Activated B cell treated with CpG ODN at 0.5 μM for 24 hours (primary cell): ENCODE measurements around the gene SYNPO2. TPM values are rescaled to one million over a fixed set of nuclear protein-coding genes. Genes with fewer than 3 reads are reported as not detected.
"Not testable (repeated sequence)": the region's sequence is repeated elsewhere in the genome, so short reads cannot be mapped to it uniquely, and the experiment has no call there.

Experiments
- ATAC-seq: fragments of 200-7000 bp; cut with Tn5 transposase; one replicate; pipeline ENCODE4 v1.10.0; 2021; ENCODE audit warnings: low read depth, mild to moderate bottlenecking, moderate library complexity
- CTCF ChIA-PET: fragments of 350-600 bp; sonication (Branson Sonifier 250); formaldehyde crosslinking; loops from one replicate; lab custom pipeline; 2021; ENCODE audit warnings: antibody characterized with exemption; lab: Charles Lee
- POLR2A ChIA-PET: fragments of 350-600 bp; sonication (Branson Sonifier 250); formaldehyde crosslinking; loops from one replicate; lab custom pipeline; 2021; ENCODE audit warnings: antibody characterized with exemption; lab: Charles Lee
- DNase-seq: peaks from one replicate; pipeline ENCODE4 v3.0.0; 2022
- H3K27ac Mint-ChIP-seq: one replicate; pipeline ENCODE4 v1.8.0; 2020; ENCODE audit warnings: mixed read lengths
- H3K27me3 Mint-ChIP-seq: one replicate; pipeline ENCODE4 v1.8.0; 2021; ENCODE audit warnings: mixed read lengths
- H3K36me3 Mint-ChIP-seq: one replicate; pipeline ENCODE4 v1.8.0; 2021; ENCODE audit warnings: low read depth, mixed read lengths
- H3K4me1 Mint-ChIP-seq: one replicate; pipeline ENCODE4 v1.8.0; 2021; ENCODE audit warnings: mixed read lengths
- H3K4me3 Mint-ChIP-seq: one replicate; pipeline ENCODE4 v1.8.0; 2020; ENCODE audit warnings: mild to moderate bottlenecking, mixed read lengths
- H3K9me3 Mint-ChIP-seq: one replicate; pipeline ENCODE4 v1.8.0; 2020; ENCODE audit warnings: mixed read lengths
- CTCF ChIP-seq: fragments of 200-600 bp; IDR thresholded peaks from one replicate; pipeline ENCODE4 v1.8.0; 2022; ENCODE audit warnings: antibody characterized with exemption, mild to moderate bottlenecking
- intact Hi-C: fragments of 100-400 bp; cut with micrococcal nuclease; formaldehyde crosslinking; loops from one replicate; pipeline ENCODE4 v1.15.1; 2024
- total RNA-seq: library from RNA; stranded (reverse); gene quantifications from 2 replicates; pipeline ENCODE4 v1.2.3, GENCODE V29; 2022

Gene SYNPO2
- total RNA-seq, 1 donor from 2014 or later = 0.18 TPM

DNA sequence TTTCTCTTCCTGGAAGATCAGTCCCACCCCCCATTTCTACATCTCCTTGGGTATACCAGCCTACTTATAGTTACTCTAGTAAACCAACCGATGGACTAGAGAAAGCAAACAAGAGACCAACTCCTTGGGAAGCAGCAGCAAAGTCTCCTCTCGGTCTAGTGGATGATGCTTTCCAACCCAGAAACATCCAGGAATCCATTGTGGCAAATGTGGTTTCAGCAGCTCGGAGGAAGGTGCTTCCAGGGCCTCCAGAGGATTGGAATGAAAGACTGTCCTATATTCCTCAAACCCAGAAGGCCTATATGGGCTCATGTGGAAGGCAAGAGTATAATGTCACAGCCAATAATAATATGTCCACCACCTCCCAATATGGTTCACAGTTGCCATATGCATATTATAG lies 168.8 kb downstream of the SYNPO2 start:
- no peak for TF ChIP-seq CTCF
- CTCF ChIA-PET = no interaction called here
- no peaks in the 10 kb centered on the region for H3K36me3 Mint-ChIP-seq

GRCh38 chr4:119059221-119059620 lies 170.6 kb downstream of the SYNPO2 start:
- ChIA-PET POLR2A (no interaction called here), CTCF (no interaction called here)
- intact Hi-C loops = no loop called here
- no peaks in the 10 kb centered on the region for H3K9me3 Mint-ChIP-seq
- no peaks in the 10 kb centered on the region for H3K27me3 Mint-ChIP-seq
- no peak for DNase-seq
- H3K27ac Mint-ChIP-seq = no peak overlapping the region
- TF ChIP-seq CTCF = no peak
- H3K4me1 Mint-ChIP-seq = no peaks in the 10 kb centered on the region
- no peaks in the 10 kb centered on the region for H3K36me3 Mint-ChIP-seq
- ATAC-seq = no peak
- no peak overlapping the region for H3K4me3 Mint-ChIP-seq

More for the DNA sequence above, 168.8 kb downstream of the SYNPO2 start:
- POLR2A ChIA-PET = no interaction called here
- Mint-ChIP-seq H3K27me3 (no peaks in the 10 kb centered on the region), H3K27ac (no peak overlapping the region), H3K9me3 (no peaks in the 10 kb centered on the region), H3K4me1 (no peaks in the 10 kb centered on the region), H3K4me3 (no peak overlapping the region)
- ATAC-seq (no peak), DNase-seq (no peak)
- intact Hi-C loops = no loop called here

GRCh38 chr4:119067125-119067524 lies 178.5 kb downstream of the SYNPO2 start:
- H3K4me1 Mint-ChIP-seq, POLR2A ChIA-PET, H3K27ac Mint-ChIP-seq, CTCF ChIA-PET, ATAC-seq, DNase-seq, H3K4me3 Mint-ChIP-seq, H3K9me3 Mint-ChIP-seq, H3K36me3 Mint-ChIP-seq, H3K27me3 Mint-ChIP-seq, intact Hi-C loops: not testable (repeated sequence)

GRCh38 chr4:119067670-119068360 lies 179.2 kb downstream of the SYNPO2 start:
- H3K27ac Mint-ChIP-seq, DNase-seq, H3K27me3 Mint-ChIP-seq, ATAC-seq, intact Hi-C loops, H3K36me3 Mint-ChIP-seq, H3K4me1 Mint-ChIP-seq, H3K4me3 Mint-ChIP-seq, CTCF ChIA-PET, POLR2A ChIA-PET, H3K9me3 Mint-ChIP-seq: not testable (repeated sequence)

- no peak for ATAC-seq
- no peak for DNase-seq
- Mint-ChIP-seq H3K36me3 (no peaks in the 10 kb centered on the region), H3K4me1 (no peaks in the 10 kb centered on the region), H3K27ac (no peak overlapping the region), H3K9me3 (no peaks in the 10 kb centered on the region), H3K4me3 (no peak overlapping the region), H3K27me3 (peaks cover 2% of the 10 kb centered on the region)
- ChIA-PET POLR2A (no interaction called here), CTCF (no interaction called here)
- no peak for TF ChIP-seq CTCF
- intact Hi-C loops = no loop called here
Observed at GRCh38 chr4:119068529-119068962, 179.9 kb downstream of the SYNPO2 start.

- no peak for DNase-seq
- H3K9me3 Mint-ChIP-seq = no peaks in the 10 kb centered on the region
- POLR2A ChIA-PET = no interaction called here
- peaks cover 2% of the 10 kb centered on the region for H3K27me3 Mint-ChIP-seq
- ATAC-seq = no peak
- H3K27ac Mint-ChIP-seq = no peak overlapping the region
- no peaks in the 10 kb centered on the region for H3K36me3 Mint-ChIP-seq
- CTCF ChIA-PET = no interaction called here
- intact Hi-C loops = no loop called here
- no peak overlapping the region for H3K4me3 Mint-ChIP-seq
- H3K4me1 Mint-ChIP-seq = no peaks in the 10 kb centered on the region
- no peak for TF ChIP-seq CTCF
Observed at GRCh38 chr4:119070301-119070700, 181.6 kb downstream of the SYNPO2 start.
